HG03354 (cell line): ENCODE data around the gene LPCAT1.
"Not testable (repeated sequence)": the region's sequence is repeated elsewhere in the genome, so short reads cannot be mapped to it uniquely, and the experiment has no call there.

Source experiments
- ATAC-seq: cut with Tn5 transposase; IDR thresholded peaks from one replicate; pipeline ENCODE4 v1.9.1; 2021; ENCODE audit warnings: mild to moderate bottlenecking; ENCODE audit not compliant: unreplicated experiment, poor library complexity, severe bottlenecking

The LPCAT1 gene, protein sequence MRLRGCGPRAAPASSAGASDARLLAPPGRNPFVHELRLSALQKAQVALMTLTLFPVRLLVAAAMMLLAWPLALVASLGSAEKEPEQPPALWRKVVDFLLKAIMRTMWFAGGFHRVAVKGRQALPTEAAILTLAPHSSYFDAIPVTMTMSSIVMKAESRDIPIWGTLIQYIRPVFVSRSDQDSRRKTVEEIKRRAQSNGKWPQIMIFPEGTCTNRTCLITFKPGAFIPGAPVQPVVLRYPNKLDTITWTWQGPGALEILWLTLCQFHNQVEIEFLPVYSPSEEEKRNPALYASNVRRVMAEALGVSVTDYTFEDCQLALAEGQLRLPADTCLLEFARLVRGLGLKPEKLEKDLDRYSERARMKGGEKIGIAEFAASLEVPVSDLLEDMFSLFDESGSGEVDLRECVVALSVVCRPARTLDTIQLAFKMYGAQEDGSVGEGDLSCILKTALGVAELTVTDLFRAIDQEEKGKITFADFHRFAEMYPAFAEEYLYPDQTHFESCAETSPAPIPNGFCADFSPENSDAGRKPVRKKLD

DNA sequence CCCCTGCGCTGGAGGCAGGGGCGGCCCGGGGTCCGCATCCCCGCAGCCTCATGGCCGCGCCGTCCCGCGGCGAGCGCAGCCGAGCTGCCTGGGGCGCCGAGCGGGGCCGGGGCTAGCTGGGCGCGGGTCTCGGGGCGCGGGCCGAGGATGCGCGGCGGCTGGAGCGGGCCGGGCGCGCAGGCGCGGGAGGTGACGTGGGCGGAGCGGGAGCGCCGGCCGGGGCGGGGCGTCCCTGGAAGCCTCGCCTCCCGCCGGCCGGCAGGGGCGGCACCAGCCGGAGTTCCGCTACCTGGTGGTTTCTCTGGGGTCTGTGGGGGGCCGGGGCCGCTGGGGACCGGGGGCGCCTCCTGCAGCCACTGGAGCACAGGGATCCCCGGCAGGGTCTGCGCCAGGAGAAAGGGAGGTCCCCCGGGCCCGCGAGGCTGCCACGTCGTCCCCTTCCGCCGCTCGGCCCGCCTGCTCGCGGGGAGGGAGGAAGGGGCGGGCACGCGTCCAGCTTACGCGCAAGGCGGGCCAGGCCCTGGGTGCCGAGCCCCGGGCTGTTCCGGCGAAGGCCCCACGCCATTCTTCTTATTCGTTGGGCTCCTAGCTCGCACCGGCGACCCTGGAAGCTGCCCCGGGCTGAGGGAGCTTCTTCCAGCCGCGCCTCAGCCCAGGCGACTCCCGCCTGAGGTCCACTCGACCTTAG, at the start of gene LPCAT1:
LPCAT1 (minus strand) TSS at position 168 of the 688 bp plus-strand sequence; CDS start at position 52, 116 bp downstream.
- ATAC-seq = peak; percentile 80

DNA sequence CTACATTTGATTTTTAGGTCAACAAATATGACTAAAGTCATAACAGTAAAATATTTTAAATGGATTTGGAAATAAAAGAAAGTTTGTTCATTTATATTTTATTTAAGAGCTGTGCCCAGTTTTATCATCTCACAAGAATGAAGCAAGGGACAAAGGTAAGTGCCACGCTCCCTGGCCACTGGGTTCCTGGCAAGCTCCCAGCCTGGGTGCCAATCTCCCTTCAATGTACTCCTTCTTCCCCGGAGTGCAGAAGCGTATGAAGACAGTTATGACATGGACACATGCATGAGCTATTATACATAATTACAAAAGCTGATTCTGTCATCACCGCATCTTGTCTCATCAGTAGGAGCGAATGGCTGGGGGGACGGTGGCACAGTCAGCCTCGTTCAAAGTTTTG, 48.1 kb upstream of the LPCAT1 start:
- not testable (repeated sequence) for ATAC-seq

DNA sequence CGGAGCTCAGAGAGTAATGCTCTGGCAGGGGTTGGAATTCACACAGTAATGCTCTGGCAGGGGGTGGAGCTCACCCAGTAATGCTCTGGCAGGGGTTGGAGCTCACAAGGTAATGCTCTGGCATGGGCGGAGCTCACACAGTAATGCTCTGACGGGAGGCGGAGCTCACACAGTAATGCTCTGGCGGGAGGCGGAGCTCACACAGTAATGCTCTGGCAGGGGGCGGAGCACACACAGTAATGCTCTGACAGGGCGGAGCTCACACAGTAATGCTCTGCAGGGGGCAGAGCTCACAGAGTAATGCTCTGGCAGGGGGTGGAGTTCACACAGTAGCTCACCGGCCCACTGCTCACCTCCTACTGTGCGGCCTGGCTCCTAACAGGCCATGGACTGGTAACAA, 47.2 kb upstream of the LPCAT1 start:
- ATAC-seq = no peak

DNA sequence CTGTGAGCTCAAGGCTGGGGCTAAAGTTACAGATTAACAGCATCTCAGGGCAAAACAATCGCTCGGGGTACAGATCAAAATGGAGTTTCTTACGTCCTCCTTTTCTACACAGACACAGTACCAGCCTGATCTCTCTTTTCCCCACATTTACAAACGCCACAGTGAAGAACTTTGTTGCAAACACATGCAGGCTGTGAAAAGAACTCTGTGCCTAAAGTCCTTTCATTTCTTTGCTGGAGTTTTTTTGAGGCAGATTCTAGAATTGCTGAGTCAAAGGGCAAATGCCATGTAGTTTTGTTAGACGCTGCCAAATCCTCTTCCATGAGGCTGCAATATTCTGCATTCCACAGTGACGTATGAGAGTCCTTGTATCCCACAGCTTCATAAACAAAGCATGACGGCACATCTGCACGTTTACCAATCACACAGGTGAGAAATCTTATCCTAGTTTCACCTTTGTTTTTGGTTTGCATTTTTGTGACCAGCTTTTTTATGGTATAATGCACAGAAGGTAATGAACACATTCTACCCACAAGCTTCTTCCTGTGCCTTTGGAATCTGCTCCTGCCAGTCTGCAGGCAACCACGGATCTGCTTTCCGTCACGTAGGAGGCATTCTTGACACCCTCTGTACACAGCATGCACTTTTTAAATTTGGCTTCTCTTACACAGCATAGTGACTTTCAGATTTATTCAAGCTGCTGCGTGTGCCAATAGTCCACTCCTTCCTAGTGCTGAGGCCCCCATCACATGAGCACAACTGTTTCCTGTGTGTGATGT, 44.6 kb upstream of the LPCAT1 start:
- no peak for ATAC-seq

DNA sequence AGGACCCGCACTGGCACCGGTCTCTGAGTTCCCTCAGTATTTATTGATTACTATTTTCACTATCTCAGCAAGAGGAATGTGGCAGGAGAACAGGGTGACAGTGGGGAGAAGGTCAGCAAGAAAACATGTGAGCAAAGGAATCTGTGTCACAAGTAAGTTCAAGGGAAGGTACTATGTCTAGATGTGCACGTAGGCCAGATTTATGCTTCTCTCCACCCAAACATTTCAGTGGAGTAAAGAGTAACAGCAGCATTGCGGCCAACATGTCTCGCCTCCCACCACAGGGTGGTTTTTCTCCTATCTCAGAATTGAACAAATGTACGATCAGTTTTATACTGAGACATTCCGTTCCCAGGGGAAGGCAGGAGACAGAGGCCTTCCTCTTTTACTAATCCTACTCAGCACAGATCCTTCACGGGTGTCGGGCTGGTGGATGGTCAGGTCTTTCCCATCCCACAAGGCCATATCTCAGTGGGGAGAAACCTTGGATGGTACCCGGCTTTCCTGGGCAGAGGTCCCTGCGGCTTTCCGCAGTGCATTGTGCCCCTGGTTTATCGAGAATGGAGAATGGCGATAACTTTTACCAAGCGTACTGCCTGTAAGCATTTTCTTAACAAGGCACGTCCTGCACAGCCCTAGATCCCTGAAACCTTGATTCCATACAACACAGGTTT, 43.9 kb upstream of the LPCAT1 start:
- not testable (repeated sequence) for ATAC-seq

DNA sequence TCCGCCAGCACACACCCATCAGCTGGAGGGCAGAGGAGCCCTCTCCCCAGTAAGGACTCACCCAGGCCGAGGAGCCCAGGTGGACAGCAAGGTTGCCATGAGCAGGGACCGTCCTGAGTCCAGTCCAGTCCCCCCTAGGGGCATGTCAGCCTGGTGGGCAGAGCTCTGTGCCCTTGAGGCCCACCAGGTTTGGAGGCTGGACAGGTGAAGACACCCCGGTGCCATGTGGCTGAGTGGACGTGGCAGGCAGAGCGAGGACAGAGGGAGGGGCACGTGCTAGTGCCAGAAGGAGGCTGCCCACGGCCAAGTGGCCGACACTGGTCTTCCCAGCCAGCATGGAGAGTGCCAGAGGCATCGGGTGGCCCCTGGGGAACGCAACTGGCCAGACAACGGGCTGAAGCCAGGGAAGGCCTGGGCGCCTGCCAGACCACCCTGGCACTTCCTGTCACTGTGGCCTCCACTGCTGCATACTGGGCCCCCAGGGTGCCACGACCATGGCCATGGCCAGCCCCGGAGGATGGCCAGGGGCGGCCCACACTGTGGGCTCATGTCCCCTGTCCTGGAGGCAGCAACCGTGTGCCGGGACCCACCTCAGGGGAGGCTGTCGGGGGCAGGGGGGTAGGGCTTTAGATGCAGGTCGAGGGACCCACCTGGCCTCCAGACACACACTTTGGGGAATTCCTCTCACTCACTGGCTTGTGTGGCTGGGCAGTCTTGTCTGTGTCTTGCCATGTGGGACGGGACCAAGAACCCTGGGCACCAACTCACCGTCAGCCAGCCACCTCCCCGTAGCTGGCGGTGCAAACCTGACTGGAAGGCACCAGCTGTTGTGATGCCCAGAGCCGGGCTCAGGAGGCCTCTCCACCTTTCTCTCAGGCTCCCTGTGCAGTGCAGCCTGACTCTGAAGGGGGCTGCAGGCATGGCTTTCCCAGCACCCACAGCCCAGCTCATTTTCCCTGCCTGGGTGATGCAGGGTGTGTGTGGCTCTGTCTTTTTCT, 42.3 kb upstream of the LPCAT1 start:
- no peak for ATAC-seq

DNA sequence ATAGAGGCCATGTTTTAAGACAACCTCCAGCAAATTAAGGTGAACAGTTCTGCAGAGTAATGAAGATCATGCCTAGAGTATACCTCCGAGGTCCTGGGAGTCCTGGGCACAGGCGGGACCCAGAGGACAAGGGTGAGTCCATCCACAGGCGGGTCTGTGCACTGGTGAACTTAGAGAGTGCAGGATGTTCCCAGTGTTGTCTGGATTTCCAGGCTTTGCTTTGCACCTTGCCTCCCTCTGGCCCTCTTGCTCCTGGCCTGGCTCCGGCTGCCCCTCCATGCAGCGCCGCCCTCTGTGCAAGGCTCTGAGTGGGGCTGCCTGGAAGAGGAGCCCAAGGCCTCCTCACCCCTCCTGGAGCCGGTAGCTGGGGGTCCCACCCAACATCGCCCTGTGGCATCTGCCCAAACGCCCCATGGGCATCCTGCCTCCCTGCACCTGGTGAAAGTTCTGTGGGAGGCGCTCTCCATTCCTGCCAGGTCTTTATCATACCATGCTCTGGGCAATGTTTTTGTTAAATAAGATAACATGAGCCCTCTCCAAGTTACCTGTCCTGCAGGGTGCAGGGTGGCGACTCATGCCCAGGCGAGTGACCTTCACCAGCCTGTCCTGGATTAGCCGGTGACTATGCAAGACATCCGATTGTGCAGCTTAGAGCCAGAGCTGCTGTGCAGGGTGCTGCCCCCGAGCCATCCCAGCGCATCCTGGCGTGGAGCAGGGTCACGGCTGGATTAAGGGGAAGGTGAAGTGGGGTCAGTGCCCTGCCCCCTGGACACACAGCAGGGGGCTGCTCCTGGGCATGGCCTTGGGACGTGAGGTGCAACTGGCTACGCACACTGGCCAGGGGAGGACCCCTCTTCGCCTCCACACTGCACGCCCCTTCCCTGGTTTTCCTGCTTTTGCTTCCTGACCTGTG, 41.3 kb upstream of the LPCAT1 start:
- ATAC-seq = no peak

DNA sequence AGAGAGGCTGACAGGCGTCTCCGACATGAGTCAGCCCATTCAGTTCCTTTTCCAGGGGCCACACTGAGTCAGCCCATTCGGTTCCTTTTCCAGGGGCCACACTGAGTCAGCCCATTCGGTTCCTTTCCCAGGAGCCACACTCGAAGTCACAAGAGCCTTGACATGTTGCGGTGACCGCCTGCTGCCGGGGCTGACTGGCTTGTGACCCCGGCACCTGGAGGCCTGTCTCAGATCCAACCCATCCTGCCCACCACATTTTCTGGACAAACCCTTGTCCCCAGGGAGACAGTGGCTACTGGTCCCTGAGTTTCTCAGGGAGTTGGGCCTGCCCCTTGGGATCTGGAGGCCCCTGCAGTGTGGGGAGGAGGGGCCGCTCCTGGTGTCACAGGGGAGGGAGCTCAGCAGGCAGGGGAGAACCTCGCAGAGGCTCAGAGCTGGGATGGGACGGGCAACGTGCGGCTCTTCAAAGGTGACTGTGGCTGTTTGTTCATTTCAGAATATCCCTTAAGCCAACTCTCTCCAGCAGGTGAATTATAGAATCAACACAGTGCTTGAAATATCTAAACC, 40.5 kb upstream of the LPCAT1 start:
- no peak for ATAC-seq

DNA sequence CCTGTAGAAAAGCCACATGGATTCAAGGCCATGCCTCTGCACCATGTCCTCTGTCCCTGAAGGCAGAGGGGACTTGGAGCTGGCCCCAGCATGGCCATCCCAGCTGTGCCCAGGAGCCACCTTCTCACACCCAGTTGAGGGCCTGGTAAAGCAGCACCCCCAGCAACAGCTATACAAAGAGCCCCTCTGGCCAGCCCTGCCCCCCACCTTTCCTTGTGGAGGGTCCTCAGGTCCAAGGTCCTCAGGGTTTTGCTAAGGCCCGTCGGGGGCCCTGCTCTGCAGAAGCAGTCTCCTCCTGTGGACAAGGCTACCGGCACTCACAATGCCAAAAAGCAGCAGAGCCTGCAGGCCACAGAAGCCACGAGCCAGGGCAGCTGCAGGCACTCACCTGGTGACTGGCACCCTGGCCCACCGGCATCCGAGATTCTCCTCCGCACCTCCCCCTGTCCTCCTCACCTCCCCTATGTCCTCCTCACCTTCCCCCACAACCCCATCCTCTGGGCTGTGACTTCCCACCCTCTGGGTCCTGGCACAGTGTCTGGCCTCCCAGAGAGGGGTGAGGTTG, 39.9 kb upstream of the LPCAT1 start:
- ATAC-seq = no peak

DNA sequence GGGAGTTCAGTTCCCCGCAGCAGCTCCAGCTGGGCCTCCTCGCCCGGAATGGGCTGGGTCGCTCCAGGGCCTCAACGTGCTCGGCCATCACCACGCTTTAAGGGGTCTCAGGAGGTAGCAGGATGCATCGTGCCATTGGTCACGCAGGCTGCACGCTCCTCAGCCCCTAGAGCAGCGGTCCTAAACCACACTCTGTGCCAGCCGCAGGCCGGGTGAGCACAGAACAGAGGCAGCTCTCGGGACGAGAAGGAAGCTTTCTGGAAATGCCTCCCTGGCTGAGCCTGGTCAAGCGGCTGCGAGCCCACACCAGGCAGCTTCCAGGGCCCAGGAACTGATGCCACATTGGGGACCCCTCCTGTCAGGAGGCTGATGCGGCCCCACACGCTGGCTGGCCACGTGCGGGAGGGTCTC, 39.3 kb upstream of the LPCAT1 start:
- ATAC-seq = no peak

DNA sequence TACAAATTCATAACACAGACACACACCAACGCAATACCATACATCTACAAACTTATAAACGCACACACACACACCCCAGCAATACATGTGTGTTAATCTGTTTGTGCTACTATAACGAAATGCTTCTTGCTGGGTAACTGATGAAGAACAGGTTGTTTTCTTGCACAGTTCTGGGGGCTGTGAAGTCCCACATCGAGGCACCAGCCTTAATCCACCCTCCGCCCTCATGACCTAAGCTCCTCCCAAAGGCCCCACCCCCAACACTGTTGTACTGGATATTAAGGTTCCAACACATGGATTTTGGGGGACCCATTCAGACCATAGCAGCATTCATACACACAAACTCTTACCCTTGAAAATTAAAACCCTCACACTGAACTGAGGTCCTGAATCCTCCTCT, 38.8 kb upstream of the LPCAT1 start:
- no peak for ATAC-seq

DNA sequence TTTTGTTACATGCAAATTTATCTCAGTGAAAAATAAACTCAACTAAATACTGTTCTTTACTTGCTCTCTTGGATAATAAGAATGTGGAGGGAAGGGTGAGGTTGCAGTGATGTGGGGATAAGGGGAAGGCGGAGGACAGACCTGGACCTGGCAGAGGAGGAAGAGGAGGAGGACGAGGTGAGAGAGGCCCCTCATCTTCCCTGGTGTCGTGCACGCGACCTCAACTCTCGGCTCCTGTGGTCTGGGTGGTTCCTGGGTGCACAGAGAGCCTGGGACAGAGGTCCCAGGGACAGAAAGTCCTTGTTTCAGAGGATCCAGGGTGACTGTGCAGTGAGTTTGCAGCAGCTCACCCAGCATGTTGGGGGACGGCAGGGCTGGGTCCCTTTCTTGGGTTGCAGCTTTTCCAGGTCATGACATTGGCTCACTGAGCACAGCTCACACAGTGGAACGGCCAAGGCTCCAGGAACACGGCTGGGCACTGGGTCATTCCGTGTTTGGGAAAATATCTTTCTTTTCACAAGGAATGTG, 37.7 kb upstream of the LPCAT1 start:
- ATAC-seq = no peak

DNA sequence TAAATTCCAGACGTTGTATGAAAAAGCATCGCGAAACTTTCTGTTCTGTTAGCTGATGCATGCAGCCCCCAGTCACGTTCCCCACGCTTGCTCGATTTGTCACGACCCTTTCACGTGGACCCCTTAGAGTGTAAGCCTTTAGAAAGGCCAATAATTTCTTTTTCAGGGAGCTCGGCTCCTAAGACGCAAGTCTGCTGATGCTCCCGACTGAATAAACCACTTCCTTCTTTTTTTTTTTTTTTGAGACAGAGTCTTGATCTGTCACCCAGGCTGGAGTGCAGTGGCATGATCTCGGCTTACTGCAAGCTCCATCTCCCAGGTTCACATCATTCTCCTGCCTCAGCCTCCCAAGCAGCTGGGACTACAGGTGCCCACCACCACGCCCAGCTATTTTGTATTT, 36.7 kb upstream of the LPCAT1 start:
- not testable (repeated sequence) for ATAC-seq

DNA sequence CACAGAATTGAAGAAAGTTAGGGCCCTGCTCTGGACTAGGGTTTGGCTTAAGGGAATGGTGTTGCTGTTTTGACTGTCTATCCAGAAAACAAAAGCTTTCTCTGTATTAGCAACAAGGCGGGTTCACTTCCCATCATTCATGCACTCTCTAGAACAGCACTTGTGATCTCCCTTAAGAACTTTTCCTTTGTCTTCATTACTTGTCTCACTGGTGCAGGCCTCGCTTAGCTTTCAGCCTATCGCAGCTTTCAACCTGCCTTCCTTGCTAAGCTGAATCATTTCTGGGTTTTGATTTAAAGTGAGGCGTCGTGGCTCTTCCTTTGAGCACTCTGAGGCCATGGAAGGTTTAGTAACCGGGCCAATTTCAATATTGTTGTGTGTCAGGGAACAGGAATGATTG, 35.2 kb upstream of the LPCAT1 start:
- ATAC-seq = no peak

DNA sequence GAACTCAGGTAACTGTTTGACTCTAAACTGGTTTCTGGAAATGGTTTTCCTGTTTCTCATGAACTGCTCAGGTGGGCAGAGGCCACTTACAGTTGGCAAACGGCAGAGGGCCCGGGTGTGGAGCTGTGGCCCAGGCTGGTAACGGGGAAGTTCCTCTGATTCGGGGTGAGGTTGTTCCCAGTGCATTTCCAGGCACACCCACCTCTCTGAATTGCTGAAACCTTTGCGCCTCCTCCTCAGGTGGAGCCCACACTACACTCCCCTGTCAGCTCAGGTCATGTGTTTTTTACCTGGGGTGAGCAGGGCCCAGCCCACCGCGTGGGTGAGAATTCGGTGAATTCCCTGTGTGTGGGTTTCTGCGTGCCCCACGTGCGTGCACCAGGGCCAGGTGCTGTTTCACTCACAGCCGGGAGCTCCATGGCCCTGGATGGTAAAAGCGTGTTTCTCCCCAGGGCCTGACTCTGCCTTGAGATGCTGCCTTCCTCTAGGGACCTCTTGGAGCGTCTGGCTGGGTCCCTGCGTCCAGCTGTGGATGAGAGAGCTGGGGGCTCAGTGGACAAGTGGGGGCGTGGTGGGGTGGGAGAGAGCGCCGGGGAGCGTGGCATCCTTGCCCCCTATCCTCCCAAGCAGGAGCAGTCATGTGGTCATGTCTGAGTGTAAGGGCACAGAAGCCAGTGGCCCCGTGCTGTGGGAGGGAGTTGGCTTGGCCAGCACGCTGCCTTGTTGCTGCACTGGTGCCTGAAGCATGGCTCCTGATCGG, 33.5 kb upstream of the LPCAT1 start:
- no peak for ATAC-seq
